ENCODE data around the gene TMEM240.

The TMEM240 gene

GRCh38 chr1:1565340-1565739 lies 24.9 kb upstream of the TMEM240 start:
- no peak for TF ChIP-seq CTCF (conservative IDR thresholded peaks at IDR 0.05; ENCODE audit: control insufficient read depth, insufficient read depth, low read depth, low read length)
- DNase-seq (ENCODE audit: low read depth), result no peak
- H3K4me3 ChIP-seq (ENCODE audit: control insufficient read depth, low read depth, low read length), result no peak overlapping the region

- no peak overlapping the region for H3K4me3 ChIP-seq (ENCODE audit: control insufficient read depth, low read depth, low read length)
- TF ChIP-seq CTCF (conservative IDR thresholded peaks at IDR 0.05; ENCODE audit: control insufficient read depth, insufficient read depth, low read depth, low read length), result no peak
- DNase-seq (ENCODE audit: low read depth), result no peak
Measured at GRCh38 chr1:1564268-1564667, 23.8 kb upstream of the TMEM240 start.

- DNase-seq (ENCODE audit: low read depth), result no peak
- TF ChIP-seq CTCF (conservative IDR thresholded peaks at IDR 0.05; ENCODE audit: control insufficient read depth, insufficient read depth, low read depth, low read length), result no peak
- no peak overlapping the region for H3K4me3 ChIP-seq (ENCODE audit: control insufficient read depth, low read depth, low read length)
Measured at GRCh38 chr1:1563688-1564087, 23.3 kb upstream of the TMEM240 start.

- DNase-seq (ENCODE audit: low read depth), result no peak
- TF ChIP-seq CTCF (conservative IDR thresholded peaks at IDR 0.05; ENCODE audit: control insufficient read depth, insufficient read depth, low read depth, low read length), result no peak
- H3K4me3 ChIP-seq (ENCODE audit: control insufficient read depth, low read depth, low read length), result no peak overlapping the region
Measured at GRCh38 chr1:1562556-1563195, 22.3 kb upstream of the TMEM240 start.

GRCh38 chr1:1561801-1562470 lies 21.5 kb upstream of the TMEM240 start:
- DNase-seq (ENCODE audit: low read depth), result no peak
- TF ChIP-seq CTCF (conservative IDR thresholded peaks at IDR 0.05; ENCODE audit: control insufficient read depth, insufficient read depth, low read depth, low read length), result no peak
- no peak overlapping the region for H3K4me3 ChIP-seq (ENCODE audit: control insufficient read depth, low read depth, low read length)

GRCh38 chr1:1560178-1560577 lies 19.8 kb upstream of the TMEM240 start:
- TF ChIP-seq CTCF (conservative IDR thresholded peaks at IDR 0.05; ENCODE audit: control insufficient read depth, insufficient read depth, low read depth, low read length), result no peak
- no peak overlapping the region for H3K4me3 ChIP-seq (ENCODE audit: control insufficient read depth, low read depth, low read length)
- no peak for DNase-seq (ENCODE audit: low read depth)

Data from fibroblast of mammary gland (primary cell).